DMS79 treated with DMSO at 0.1 percent for 48 hours (cell line): ENCODE results near the gene CADM2.

Source experiments
- DNase-seq: peaks from one replicate; lab custom pipeline; 2025; lab: John Stamatoyannopoulos, UW

Gene CADM2

GRCh38 chr3:84984429-84984828 is 25.6 kb downstream of the CADM2 start:
- DNase-seq = no peak

GRCh38 chr3:84985795-84986194 is 27.0 kb downstream of the CADM2 start:
- no peak for DNase-seq

- no peak for DNase-seq
These were observed 29.1 kb downstream of the CADM2 start for GRCh38 chr3:84987706-84988504.

GRCh38 chr3:84989102-84989501 is 30.3 kb downstream of the CADM2 start:
- no peak for DNase-seq

- no peak for DNase-seq
These were observed 32.7 kb downstream of the CADM2 start for GRCh38 chr3:84991422-84991900.

GRCh38 chr3:84993956-84994355 is 35.2 kb downstream of the CADM2 start:
- DNase-seq = no peak

GRCh38 chr3:84998545-84998944 is 39.8 kb downstream of the CADM2 start:
- no peak for DNase-seq

GRCh38 chr3:85003479-85003878 is 44.7 kb downstream of the CADM2 start:
- no peak for DNase-seq

GRCh38 chr3:85004147-85004546 is 45.4 kb downstream of the CADM2 start:
- DNase-seq = no peak

GRCh38 chr3:85005946-85006345 is 47.2 kb downstream of the CADM2 start:
- DNase-seq = no peak

GRCh38 chr3:85007195-85008094 is 48.7 kb downstream of the CADM2 start:
- DNase-seq = no peak

GRCh38 chr3:85020828-85021227 is 62.0 kb downstream of the CADM2 start:
- DNase-seq = no peak

GRCh38 chr3:85030052-85030451 is 71.3 kb downstream of the CADM2 start:
- no peak for DNase-seq

GRCh38 chr3:85037203-85037602 is 78.4 kb downstream of the CADM2 start:
- no peak for DNase-seq

GRCh38 chr3:85041001-85041400 is 82.2 kb downstream of the CADM2 start:
- no peak for DNase-seq

- no peak for DNase-seq
These were observed 82.8 kb downstream of the CADM2 start for GRCh38 chr3:85041562-85042055.

- DNase-seq = no peak
These were observed 92.0 kb downstream of the CADM2 start for GRCh38 chr3:85050821-85051220.

- no peak for DNase-seq
These were observed 93.0 kb downstream of the CADM2 start for GRCh38 chr3:85051786-85052185.

GRCh38 chr3:85053626-85054025 is 94.8 kb downstream of the CADM2 start:
- DNase-seq = no peak

- DNase-seq = no peak
These were observed 95.8 kb downstream of the CADM2 start for GRCh38 chr3:85054579-85054978.

- DNase-seq = no peak
These were observed 110.1 kb downstream of the CADM2 start for GRCh38 chr3:85068911-85069310.

GRCh38 chr3:85074003-85074402 is 115.2 kb downstream of the CADM2 start:
- DNase-seq = no peak

GRCh38 chr3:85075663-85076062 is 116.9 kb downstream of the CADM2 start:
- no peak for DNase-seq
